Suprapubic skin (tissue), 3 donors: ENCODE data around the gene SPOCK1.

Experiments
- EP300 ChIP-seq: sonication (generic); formaldehyde crosslinking; IDR thresholded peaks from one replicate; pipeline ENCODE4 v1.6.1; 2017; ENCODE audit warnings: antibody characterized with exemption
- POLR2A ChIP-seq, 2 donors: fragments of 450-650 bp; IDR thresholded peaks; one replicate each; pipeline ENCODE4 v1.6.1; 2017; ENCODE audit warnings: antibody characterized with exemption in 2 of 2, mild to moderate bottlenecking in 2 of 2, moderate library complexity in 2 of 2
- TF ChIP-seq, protein P1 (sequence below), 2 donors: fragments of 200-600 bp in 1 of 2; fragments of 450-650 bp in 1 of 2; sonication (generic) in 1 of 2; IDR thresholded peaks; one replicate each; pipeline ENCODE4 v1.5.1; 2016 to 2019; ENCODE audit warnings: antibody characterized with exemption in 2 of 2, mild to moderate bottlenecking in 1 of 2, moderate library complexity in 1 of 2

DNA sequence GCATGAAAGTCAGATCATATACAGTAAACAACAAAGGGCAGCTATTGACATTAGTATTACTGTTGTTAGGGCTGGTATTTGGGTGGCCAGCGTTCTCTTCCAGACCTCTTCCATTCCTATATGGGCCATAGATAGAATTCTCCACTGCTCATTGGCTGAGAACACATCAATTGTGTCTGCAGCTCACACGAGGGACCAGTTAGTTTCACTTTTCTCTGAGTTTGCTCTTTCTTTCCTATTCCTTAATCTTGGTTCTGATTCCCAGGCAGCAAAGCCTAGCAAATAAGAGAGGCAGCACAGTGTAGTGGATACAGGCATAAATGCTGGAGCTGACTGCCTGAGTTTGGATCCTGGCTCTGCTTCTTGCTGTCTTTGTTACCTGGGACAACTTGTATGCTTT is 476.4 kb downstream of the SPOCK1 start:
- TF ChIP-seq, protein P1, sequence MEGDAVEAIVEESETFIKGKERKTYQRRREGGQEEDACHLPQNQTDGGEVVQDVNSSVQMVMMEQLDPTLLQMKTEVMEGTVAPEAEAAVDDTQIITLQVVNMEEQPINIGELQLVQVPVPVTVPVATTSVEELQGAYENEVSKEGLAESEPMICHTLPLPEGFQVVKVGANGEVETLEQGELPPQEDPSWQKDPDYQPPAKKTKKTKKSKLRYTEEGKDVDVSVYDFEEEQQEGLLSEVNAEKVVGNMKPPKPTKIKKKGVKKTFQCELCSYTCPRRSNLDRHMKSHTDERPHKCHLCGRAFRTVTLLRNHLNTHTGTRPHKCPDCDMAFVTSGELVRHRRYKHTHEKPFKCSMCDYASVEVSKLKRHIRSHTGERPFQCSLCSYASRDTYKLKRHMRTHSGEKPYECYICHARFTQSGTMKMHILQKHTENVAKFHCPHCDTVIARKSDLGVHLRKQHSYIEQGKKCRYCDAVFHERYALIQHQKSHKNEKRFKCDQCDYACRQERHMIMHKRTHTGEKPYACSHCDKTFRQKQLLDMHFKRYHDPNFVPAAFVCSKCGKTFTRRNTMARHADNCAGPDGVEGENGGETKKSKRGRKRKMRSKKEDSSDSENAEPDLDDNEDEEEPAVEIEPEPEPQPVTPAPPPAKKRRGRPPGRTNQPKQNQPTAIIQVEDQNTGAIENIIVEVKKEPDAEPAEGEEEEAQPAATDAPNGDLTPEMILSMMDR (IDR thresholded peaks at IDR 0.05): no peak
- TF ChIP-seq POLR2A (IDR thresholded peaks at IDR 0.05) (no peak), EP300 (no peak)
